ENCODE results near the gene SPECC1. TPM values are rescaled to one million over a fixed set of nuclear protein-coding genes. Genes with fewer than 3 reads are reported as not detected.

The SPECC1 gene
- total RNA-seq, 1 donor from 2014 or later, result 83.0 TPM

DNA sequence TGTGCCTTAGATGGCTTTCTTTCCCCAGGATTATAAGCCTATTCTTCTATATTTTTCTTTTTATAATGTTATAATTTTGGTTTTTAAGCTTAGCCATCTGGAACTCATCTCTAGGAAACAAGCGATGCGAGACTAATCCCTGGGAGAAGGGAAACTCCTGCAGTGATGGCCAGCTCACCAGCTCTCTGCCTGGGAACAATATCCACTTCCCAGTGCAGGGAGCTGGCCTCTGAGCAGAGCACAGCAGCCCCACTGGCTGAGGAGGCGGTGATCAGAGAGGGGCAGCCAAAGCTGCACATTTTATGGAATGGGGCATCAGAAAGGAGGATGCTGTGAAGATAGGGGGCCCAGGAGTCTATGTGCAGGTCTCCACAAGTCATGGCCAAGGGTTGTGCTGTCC is 274.9 kb downstream of the SPECC1 start:
- Mint-ChIP-seq H3K4me1 (ENCODE audit: low read depth, unreplicated experiment) (peaks cover 10% of the 10 kb centered on the region), H3K4me3 (ENCODE audit: unreplicated experiment) (no peak overlapping the region), H3K27me3 (ENCODE audit: low read depth, unreplicated experiment) (no peaks in the 10 kb centered on the region), H3K36me3 (ENCODE audit: low read depth, unreplicated experiment) (peaks cover 45% of the 10 kb centered on the region), H3K9me3 (ENCODE audit: unreplicated experiment) (no peaks in the 10 kb centered on the region), H3K27ac (ENCODE audit: unreplicated experiment) (no peak overlapping the region)
- DNase-seq (ENCODE audit: low read depth), result no peak
- peaks cover 5% of the 10 kb centered on the region for H4K20me1 ChIP-seq (ENCODE audit: insufficient read depth, low read length)
- H3K9ac ChIP-seq (ENCODE audit: low read length), result no peak overlapping the region
- H3K79me2 ChIP-seq (ENCODE audit: insufficient read depth, low read length), result no peaks in the 10 kb centered on the region
- TF ChIP-seq, protein P1, sequence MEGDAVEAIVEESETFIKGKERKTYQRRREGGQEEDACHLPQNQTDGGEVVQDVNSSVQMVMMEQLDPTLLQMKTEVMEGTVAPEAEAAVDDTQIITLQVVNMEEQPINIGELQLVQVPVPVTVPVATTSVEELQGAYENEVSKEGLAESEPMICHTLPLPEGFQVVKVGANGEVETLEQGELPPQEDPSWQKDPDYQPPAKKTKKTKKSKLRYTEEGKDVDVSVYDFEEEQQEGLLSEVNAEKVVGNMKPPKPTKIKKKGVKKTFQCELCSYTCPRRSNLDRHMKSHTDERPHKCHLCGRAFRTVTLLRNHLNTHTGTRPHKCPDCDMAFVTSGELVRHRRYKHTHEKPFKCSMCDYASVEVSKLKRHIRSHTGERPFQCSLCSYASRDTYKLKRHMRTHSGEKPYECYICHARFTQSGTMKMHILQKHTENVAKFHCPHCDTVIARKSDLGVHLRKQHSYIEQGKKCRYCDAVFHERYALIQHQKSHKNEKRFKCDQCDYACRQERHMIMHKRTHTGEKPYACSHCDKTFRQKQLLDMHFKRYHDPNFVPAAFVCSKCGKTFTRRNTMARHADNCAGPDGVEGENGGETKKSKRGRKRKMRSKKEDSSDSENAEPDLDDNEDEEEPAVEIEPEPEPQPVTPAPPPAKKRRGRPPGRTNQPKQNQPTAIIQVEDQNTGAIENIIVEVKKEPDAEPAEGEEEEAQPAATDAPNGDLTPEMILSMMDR (IDR thresholded peaks at IDR 0.05; ENCODE audit: insufficient read depth, low read depth, low read length), result no peak
- TF ChIP-seq EZH2 (IDR thresholded peaks at IDR 0.05; ENCODE audit: insufficient read depth, low read length), result no peak
- H3K4me3 ChIP-seq (ENCODE audit: insufficient read depth, low read depth, low read length), result no peak overlapping the region
- H2AFZ ChIP-seq (ENCODE audit: low read depth, low read length), result no peak overlapping the region
- no peaks in the 10 kb centered on the region for H3K9me3 ChIP-seq (ENCODE audit: insufficient read depth, low read depth, low read length)
- H3K36me3 ChIP-seq (ENCODE audit: insufficient read depth, low read length), result no peaks in the 10 kb centered on the region
- no peaks in the 10 kb centered on the region for H3K4me1 ChIP-seq (ENCODE audit: insufficient read depth, low read length)
- no peak overlapping the region for H3K4me2 ChIP-seq (ENCODE audit: low read length)
- no peak overlapping the region for H3K27ac ChIP-seq (ENCODE audit: low read depth, low read length)
- FAIRE-seq, result no peak
- no peaks in the 10 kb centered on the region for H3K27me3 ChIP-seq (ENCODE audit: insufficient read depth, low read length)

DNA sequence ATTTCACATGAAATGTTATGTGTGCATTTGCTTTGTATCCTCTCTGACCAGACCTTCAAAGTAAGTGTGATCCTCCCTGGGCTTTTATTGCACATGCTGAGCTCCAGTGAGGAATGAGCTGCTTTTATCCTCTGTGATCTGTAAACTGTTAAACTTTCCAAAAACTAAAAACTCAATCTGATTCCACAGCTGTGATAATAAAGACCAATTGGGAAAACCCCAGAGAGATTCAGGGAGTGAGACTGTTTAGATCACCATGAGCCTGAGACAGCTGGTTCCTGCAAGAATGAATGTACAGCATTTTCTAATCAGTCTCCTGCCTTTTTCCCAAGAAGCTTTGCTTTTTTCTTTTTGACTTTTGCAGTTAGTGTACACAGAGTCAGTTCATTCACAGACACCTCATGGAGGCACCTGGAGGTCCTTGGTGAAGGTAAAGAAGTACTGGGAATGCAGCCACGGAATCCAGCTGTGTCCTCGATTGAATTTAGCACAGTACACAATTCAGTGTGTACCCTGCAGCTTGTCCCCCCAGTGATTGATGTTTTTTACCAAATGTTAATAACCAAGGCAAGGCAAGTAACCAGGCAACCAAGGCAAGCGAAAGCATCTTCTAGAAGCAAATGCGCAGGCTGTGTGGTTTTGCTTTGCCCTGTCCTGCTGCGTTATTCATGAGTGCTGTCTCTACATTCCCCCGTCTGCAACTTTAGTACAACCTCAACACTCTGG is 275.6 kb downstream of the SPECC1 start:
- Histone ChIP-seq H3K4me2 (ENCODE audit: low read length) (no peak overlapping the region), H3K36me3 (ENCODE audit: insufficient read depth, low read length) (no peaks in the 10 kb centered on the region), H3K4me1 (ENCODE audit: insufficient read depth, low read length) (no peaks in the 10 kb centered on the region), H3K9me3 (ENCODE audit: insufficient read depth, low read depth, low read length) (no peaks in the 10 kb centered on the region), H3K27ac (ENCODE audit: low read depth, low read length) (no peak overlapping the region), H2AFZ (ENCODE audit: low read depth, low read length) (no peak overlapping the region), H3K79me2 (ENCODE audit: insufficient read depth, low read length) (no peaks in the 10 kb centered on the region), H3K27me3 (ENCODE audit: insufficient read depth, low read length) (no peaks in the 10 kb centered on the region), H4K20me1 (ENCODE audit: insufficient read depth, low read length) (peaks cover 4% of the 10 kb centered on the region), H3K9ac (ENCODE audit: low read length) (no peak overlapping the region), H3K4me3 (ENCODE audit: insufficient read depth, low read depth, low read length) (no peak overlapping the region)
- Mint-ChIP-seq H3K4me3 (ENCODE audit: unreplicated experiment) (no peak overlapping the region), H3K27ac (ENCODE audit: unreplicated experiment) (peak overlapping the region; percentile 23), H3K36me3 (ENCODE audit: low read depth, unreplicated experiment) (peaks cover 46% of the 10 kb centered on the region), H3K4me1 (ENCODE audit: low read depth, unreplicated experiment) (peaks cover 9% of the 10 kb centered on the region), H3K27me3 (ENCODE audit: low read depth, unreplicated experiment) (no peaks in the 10 kb centered on the region), H3K9me3 (ENCODE audit: unreplicated experiment) (no peaks in the 10 kb centered on the region)
- TF ChIP-seq, protein P1 (IDR thresholded peaks at IDR 0.05; ENCODE audit: insufficient read depth, low read depth, low read length), result no peak
- TF ChIP-seq EZH2 (IDR thresholded peaks at IDR 0.05; ENCODE audit: insufficient read depth, low read length), result no peak
- no peak for DNase-seq (ENCODE audit: low read depth)
- FAIRE-seq, result no peak

DNA sequence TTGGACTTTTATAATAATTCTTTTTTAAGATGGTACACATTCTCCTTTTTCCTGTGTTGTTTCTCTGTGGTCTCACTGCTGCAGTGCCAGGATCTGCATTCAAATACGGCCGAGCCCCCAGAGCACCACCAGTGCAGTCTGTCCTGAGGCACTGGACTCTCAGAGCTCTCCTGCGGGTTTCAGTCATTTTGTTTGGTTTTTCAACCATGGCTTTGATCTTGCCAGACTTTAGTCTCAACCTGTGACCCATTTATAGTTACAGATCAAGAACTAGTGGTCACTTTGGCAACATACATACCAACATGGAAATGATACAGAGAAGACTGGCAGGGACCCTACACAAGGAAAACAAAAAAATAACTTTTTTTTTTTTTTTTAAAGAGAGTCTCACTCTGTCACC is 280.8 kb downstream of the SPECC1 start:
- no peaks in the 10 kb centered on the region for H3K4me1 ChIP-seq (ENCODE audit: insufficient read depth, low read length)
- DNase-seq (ENCODE audit: low read depth) (no peak), FAIRE-seq (no peak)
- H3K9me3 ChIP-seq (ENCODE audit: insufficient read depth, low read depth, low read length), result no peaks in the 10 kb centered on the region
- no peak overlapping the region for H3K9ac ChIP-seq (ENCODE audit: low read length)
- H3K27me3 ChIP-seq (ENCODE audit: insufficient read depth, low read length), result no peaks in the 10 kb centered on the region
- peaks cover 43% of the 10 kb centered on the region for H3K36me3 Mint-ChIP-seq (ENCODE audit: low read depth, unreplicated experiment)
- H3K27ac Mint-ChIP-seq (ENCODE audit: unreplicated experiment), result no peak overlapping the region
- TF ChIP-seq, protein P1 (IDR thresholded peaks at IDR 0.05; ENCODE audit: insufficient read depth, low read depth, low read length), result no peak
- TF ChIP-seq EZH2 (IDR thresholded peaks at IDR 0.05; ENCODE audit: insufficient read depth, low read length), result no peak
- H2AFZ ChIP-seq (ENCODE audit: low read depth, low read length), result no peak overlapping the region
- no peak overlapping the region for H3K4me3 ChIP-seq (ENCODE audit: insufficient read depth, low read depth, low read length)
- H3K4me2 ChIP-seq (ENCODE audit: low read length), result no peak overlapping the region
- H3K27me3 Mint-ChIP-seq (ENCODE audit: low read depth, unreplicated experiment), result no peaks in the 10 kb centered on the region
- H3K4me3 Mint-ChIP-seq (ENCODE audit: unreplicated experiment), result no peak overlapping the region
- peaks cover 6% of the 10 kb centered on the region for H4K20me1 ChIP-seq (ENCODE audit: insufficient read depth, low read length)
- H3K36me3 ChIP-seq (ENCODE audit: insufficient read depth, low read length), result no peaks in the 10 kb centered on the region
- no peaks in the 10 kb centered on the region for H3K9me3 Mint-ChIP-seq (ENCODE audit: unreplicated experiment)
- no peaks in the 10 kb centered on the region for H3K79me2 ChIP-seq (ENCODE audit: insufficient read depth, low read length)
- no peak overlapping the region for H3K27ac ChIP-seq (ENCODE audit: low read depth, low read length)
- peaks cover 3% of the 10 kb centered on the region for H3K4me1 Mint-ChIP-seq (ENCODE audit: low read depth, unreplicated experiment)

All from astrocyte (in vitro differentiated cells and primary cell).